ENCODE data around the gene PPP1R13L.
"Not testable (repeated sequence)": the region's sequence is repeated elsewhere in the genome, so short reads cannot be mapped to it uniquely, and the experiment has no call there.

DNA sequence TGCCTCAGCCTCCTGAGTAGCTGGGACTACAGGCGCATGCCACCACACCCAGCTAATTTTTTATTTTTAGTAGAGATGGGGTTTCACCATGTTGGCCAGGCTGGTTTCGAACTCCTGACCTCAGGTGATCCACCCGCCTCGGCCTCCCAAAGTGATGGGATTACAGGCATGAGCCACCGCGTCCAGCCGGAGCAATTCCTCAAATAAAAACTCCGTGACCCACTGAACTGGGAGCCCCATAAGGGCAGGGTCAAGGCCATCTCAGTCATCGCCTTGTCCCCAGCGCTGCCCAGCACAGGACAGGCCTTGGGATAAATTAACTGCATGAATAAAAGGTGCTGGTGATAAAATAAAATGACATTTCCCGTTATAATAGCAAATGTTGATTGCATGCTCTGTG, 25.0 kb upstream of the PPP1R13L start:
- not testable (repeated sequence) for TF ChIP-seq POLR2A (IDR thresholded peaks at IDR 0.05)
- TF ChIP-seq, protein P1, sequence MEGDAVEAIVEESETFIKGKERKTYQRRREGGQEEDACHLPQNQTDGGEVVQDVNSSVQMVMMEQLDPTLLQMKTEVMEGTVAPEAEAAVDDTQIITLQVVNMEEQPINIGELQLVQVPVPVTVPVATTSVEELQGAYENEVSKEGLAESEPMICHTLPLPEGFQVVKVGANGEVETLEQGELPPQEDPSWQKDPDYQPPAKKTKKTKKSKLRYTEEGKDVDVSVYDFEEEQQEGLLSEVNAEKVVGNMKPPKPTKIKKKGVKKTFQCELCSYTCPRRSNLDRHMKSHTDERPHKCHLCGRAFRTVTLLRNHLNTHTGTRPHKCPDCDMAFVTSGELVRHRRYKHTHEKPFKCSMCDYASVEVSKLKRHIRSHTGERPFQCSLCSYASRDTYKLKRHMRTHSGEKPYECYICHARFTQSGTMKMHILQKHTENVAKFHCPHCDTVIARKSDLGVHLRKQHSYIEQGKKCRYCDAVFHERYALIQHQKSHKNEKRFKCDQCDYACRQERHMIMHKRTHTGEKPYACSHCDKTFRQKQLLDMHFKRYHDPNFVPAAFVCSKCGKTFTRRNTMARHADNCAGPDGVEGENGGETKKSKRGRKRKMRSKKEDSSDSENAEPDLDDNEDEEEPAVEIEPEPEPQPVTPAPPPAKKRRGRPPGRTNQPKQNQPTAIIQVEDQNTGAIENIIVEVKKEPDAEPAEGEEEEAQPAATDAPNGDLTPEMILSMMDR (IDR thresholded peaks at IDR 0.05): not testable (repeated sequence)
